OCI-LY7 (cell line): ENCODE data around the gene UHRF2.

Experiments used
- CTCF ChIP-seq: fragments of 200-600 bp; sonication (generic); conservative IDR thresholded peaks from 2 replicates; pipeline ENCODE4 v1.5.1; 2014; ENCODE audit warnings: mild to moderate bottlenecking, antibody characterized with exemption, low read length, moderate library complexity, mixed read lengths
- EZH2phosphoT487 ChIP-seq: fragments of 200-600 bp; sonication (generic); IDR thresholded peaks from 2 replicates; pipeline ENCODE4 v1.6.1; 2018; ENCODE audit warnings: low read depth, borderline replicate concordance, mild to moderate bottlenecking, mixed run types, antibody characterized with exemption, low read length, moderate library complexity, mixed read lengths

GRCh38 chr9:6407778-6408177 is 5.2 kb upstream of the UHRF2 start:
- TF ChIP-seq CTCF (no peak), EZH2phosphoT487 (no peak)
